Naive thymus-derived CD4-positive, alpha-beta T cell (primary cell): ENCODE data around the gene GDPD3. TPM values are rescaled to one million over a fixed set of nuclear protein-coding genes. Genes with fewer than 3 reads are reported as not detected.

Experiments used
- ATAC-seq: fragments of 150-1000 bp; cut with Tn5 transposase; 2 replicates; pipeline ENCODE4 v1.10.0; 2021; ENCODE audit warnings: mild to moderate bottlenecking, moderate library complexity
- CTCF ChIA-PET: fragments of 350-600 bp; sonication (Branson Sonifier 250); formaldehyde crosslinking; loops from one replicate; lab custom pipeline; 2021; ENCODE audit warnings: antibody characterized with exemption; lab: Charles Lee
- POLR2A ChIA-PET: fragments of 350-600 bp; sonication (Branson Sonifier 250); formaldehyde crosslinking; loops from one replicate; lab custom pipeline; 2021; ENCODE audit warnings: antibody characterized with exemption, inconsistent platforms; lab: Charles Lee
- DNase-seq, 9 donors: peaks; one replicate each; pipeline versions ENCODE4 v3.0.0 to v3.0.0-alpha.2; 2020 to 2022; ENCODE audit warnings: mixed read lengths in 1 of 9
- H3K27ac ChIP-seq: one replicate; pipeline ENCODE4 v1.7.0; 2013; ENCODE audit warnings: mild to moderate bottlenecking, low read depth, low read length, moderate library complexity
- H3K27me3 ChIP-seq, 2 donors: one replicate each; pipeline ENCODE4 v1.7.0; 2013; ENCODE audit warnings: low read length in 2 of 2, mild to moderate bottlenecking in 2 of 2, moderate library complexity in 2 of 2; ENCODE audit not compliant: control insufficient read depth in 2 of 2, insufficient read depth in 2 of 2
- H3K36me3 ChIP-seq, 3 experiments: 1 replicate in 2 of 3; 2 replicates in 1 of 3; pipeline ENCODE4 v1.7.0; 2013; ENCODE audit warnings: low read length in 3 of 3, mild to moderate bottlenecking in 3 of 3, moderate library complexity in 1 of 3; ENCODE audit not compliant: insufficient read depth in 3 of 3, control insufficient read depth in 2 of 3
- H3K4me1 ChIP-seq, 2 donors: one replicate each; pipeline ENCODE4 v1.7.0; 2013; ENCODE audit warnings: low read length in 2 of 2, mild to moderate bottlenecking in 2 of 2, moderate library complexity in 1 of 2; ENCODE audit not compliant: control insufficient read depth in 2 of 2, insufficient read depth in 2 of 2
- H3K4me3 ChIP-seq: 2 replicates; pipeline ENCODE4 v1.7.0; 2013; ENCODE audit warnings: mild to moderate bottlenecking, low read length
- H3K9me3 ChIP-seq, 3 experiments: 1 replicate in 2 of 3; 2 replicates in 1 of 3; pipeline ENCODE4 v1.7.0; 2013; ENCODE audit warnings: low read length in 3 of 3; ENCODE audit not compliant: control insufficient read depth in 2 of 3
- H3K27ac Mint-ChIP-seq, 9 donors: one replicate each; pipeline ENCODE4 v1.8.0; 2020 to 2022; ENCODE audit warnings: mixed read lengths in 9 of 9, mild to moderate bottlenecking in 8 of 9, moderate library complexity in 5 of 9, inconsistent platforms in 2 of 9
- H3K27me3 Mint-ChIP-seq, 5 donors: one replicate each; pipeline ENCODE4 v1.8.0; 2021 to 2022; ENCODE audit warnings: mixed read lengths in 5 of 5, mild to moderate bottlenecking in 1 of 5
- H3K36me3 Mint-ChIP-seq, 5 donors: one replicate each; pipeline ENCODE4 v1.8.0; 2020 to 2022; ENCODE audit warnings: mixed read lengths in 5 of 5, mild to moderate bottlenecking in 3 of 5, inconsistent platforms in 1 of 5
- H3K4me1 Mint-ChIP-seq, 7 donors: one replicate each; pipeline ENCODE4 v1.8.0; 2020 to 2022; ENCODE audit warnings: mixed read lengths in 7 of 7, mild to moderate bottlenecking in 3 of 7, inconsistent platforms in 1 of 7
- H3K4me3 Mint-ChIP-seq, 10 donors: one replicate each; pipeline ENCODE4 v1.8.0; 2020 to 2022; ENCODE audit warnings: mild to moderate bottlenecking in 10 of 10, mixed read lengths in 10 of 10, moderate library complexity in 6 of 10, inconsistent platforms in 2 of 10
- H3K9me3 Mint-ChIP-seq, 11 donors: one replicate each; pipeline ENCODE4 v1.8.0; 2020 to 2022; ENCODE audit warnings: mixed read lengths in 11 of 11, mild to moderate bottlenecking in 4 of 11, inconsistent platforms in 1 of 11, moderate library complexity in 1 of 11
- intact Hi-C, 2 donors: fragments of 100-400 bp; cut with micrococcal nuclease; formaldehyde crosslinking; loops; one replicate each; pipeline ENCODE4 v1.15.1; 2023
- polyA plus RNA-seq, 2 donors: library from polyadenylated mRNA; unstranded; fragments of 300-500 nt; fragmentation: Illumina TruSeq; gene quantifications; one replicate each; pipeline ENCODE4 v1.2.3, GENCODE V29; 2021
- total RNA-seq, 6 experiments: library from RNA in 5 of 6; stranded (reverse) in 5 of 6; gene quantifications; 1 replicate in 5 of 6; 2 replicates in 1 of 6; pipeline ENCODE4 v1.2.3 and lab custom pipeline; 2021 to 2026

GDPD3 gene
- total and polyA plus RNA-seq, 7 experiments from 2014 or later = 7.9 to 39.3 (median 12.3) TPM; not detected in 2

DNA sequence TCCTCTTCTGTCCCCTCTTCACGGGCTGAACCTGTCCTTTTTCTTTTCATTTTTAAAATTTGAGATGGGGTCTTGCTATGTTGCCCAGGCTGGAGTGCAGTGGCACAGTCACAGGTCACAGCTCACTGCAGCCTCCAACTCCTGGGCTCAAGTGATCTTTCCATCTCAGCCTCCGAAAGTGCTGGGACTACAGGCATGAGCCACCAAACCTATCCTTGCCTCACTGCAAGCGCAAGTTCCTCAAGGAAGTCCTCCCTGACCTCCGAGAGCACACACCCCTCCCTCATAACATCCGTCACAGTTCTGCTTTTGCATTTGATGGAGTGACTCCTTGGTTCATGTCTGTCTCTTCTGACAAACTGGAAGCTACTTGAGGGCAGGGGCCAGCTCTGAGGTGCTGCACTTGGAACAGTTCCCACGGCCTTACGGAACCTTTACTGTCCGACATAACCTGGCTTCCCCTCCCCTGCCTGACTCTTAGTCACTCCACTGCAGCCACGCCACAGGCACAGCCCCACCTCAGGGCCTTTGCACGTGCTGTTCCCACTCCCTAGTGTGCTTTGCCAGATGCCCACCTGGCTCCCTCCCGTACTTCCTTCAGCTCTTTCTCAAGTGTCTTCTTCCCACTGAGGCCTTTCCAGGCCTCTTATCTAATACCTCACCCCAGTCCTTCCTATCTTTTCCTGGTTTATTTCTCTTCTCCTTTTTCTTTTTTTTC, 26.0 kb downstream of the GDPD3 start:
- no peak for DNase-seq
- no peak overlapping the region for H3K4me3 Mint-ChIP-seq
- no peak overlapping the region for H3K4me3 ChIP-seq
- peaks cover 0 to 1% (median 0%) of the 10 kb centered on the region in 11 donors for H3K9me3 Mint-ChIP-seq
- H3K9me3 ChIP-seq = no peaks in the 10 kb centered on the region
- H3K36me3 Mint-ChIP-seq = peaks cover 0 to 20% (median 9%) of the 10 kb centered on the region in 5 donors
- H3K27me3 ChIP-seq = no peaks in the 10 kb centered on the region
- H3K4me1 ChIP-seq = peaks cover 4 to 24% of the 10 kb centered on the region in 2 donors
- H3K27ac ChIP-seq = no peak overlapping the region
- no peaks in the 10 kb centered on the region for H3K27me3 Mint-ChIP-seq
- H3K36me3 ChIP-seq = peaks cover 5 to 34% (median 12%) of the 10 kb centered on the region in 3 experiments
- ChIA-PET POLR2A (interaction anchor here (0.6 to 10.4 kb wide), 5 partner anchors 13 to 483 kb away, joined by 3 to 177 read pairs (median 3); partner anchors contain the start of gene PPP4C), CTCF (interaction anchor here (0.6 kb wide), 1 partner anchor 460 kb away, joined by 5 read pairs; no protein-coding TSS in a partner anchor)
- H3K4me1 Mint-ChIP-seq = peaks cover 26 to 36% (median 28%) of the 10 kb centered on the region in 7 donors
- intact Hi-C loops = no loop called here
- no peak for ATAC-seq
- H3K27ac Mint-ChIP-seq = peak overlapping the region in 5 of 9 donors; percentile 13 to 81 (median 75)

DNA sequence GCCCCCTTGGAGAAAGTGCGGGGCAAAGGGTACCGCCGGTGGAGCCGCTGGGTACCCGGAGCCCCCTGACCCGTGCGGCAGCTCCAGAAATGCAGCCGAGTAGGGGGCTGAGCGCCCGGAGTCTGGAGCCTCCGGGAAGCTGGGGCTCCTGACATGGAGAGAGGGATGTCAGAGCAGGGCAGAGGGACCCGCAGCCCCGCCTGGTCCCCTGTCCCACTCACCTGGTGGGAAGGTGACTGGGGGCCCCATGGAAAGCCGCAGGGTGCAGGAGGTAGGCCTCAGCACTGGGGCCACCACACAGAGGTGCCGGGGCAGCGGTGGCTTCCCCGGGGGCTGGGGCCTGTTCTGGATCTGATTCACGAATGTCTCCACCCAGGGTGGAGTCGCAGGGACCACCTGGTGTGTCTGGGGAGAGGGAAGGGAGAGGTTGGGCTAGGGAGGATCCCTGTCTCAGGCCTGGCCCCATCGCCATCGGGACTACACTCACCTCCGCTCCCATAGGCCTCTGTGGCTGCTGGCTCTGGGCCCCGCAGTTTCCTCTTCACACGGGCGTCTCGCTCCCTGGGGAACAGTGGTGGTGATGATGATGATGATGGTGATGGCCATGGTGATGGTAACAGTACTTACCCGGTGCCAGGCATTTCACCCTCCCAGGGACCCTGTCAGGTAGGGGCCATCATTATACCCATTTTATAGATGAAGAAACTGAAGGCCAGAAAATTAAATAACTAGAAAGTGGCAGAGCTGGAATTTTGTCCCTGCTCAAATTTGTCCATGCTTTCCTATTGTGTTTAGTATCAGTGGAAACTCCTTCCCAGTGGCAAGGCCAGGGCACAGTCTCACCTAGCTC, 26.8 kb downstream of the GDPD3 start:
- DNase-seq (no peak), ATAC-seq (no peak)
- H3K27ac Mint-ChIP-seq = peak overlapping the region in 4 of 9 donors; percentile 13 to 69 (median 46)
- intact Hi-C loops = no loop called here
- Histone ChIP-seq H3K27me3 (no peaks in the 10 kb centered on the region), H3K9me3 (no peaks in the 10 kb centered on the region), H3K27ac (no peak overlapping the region), H3K36me3 (peaks cover 7 to 41% (median 17%) of the 10 kb centered on the region in 3 experiments), H3K4me1 (peaks cover 0 to 19% of the 10 kb centered on the region in 2 donors), H3K4me3 (no peak overlapping the region)
- H3K36me3 Mint-ChIP-seq = peaks cover 0 to 23% (median 14%) of the 10 kb centered on the region in 5 donors
- ChIA-PET POLR2A (interaction anchor here (0.6 to 10.4 kb wide), 2 partner anchors 12 to 484 kb away, joined by 3 to 177 read pairs; partner anchors contain the start of gene PPP4C), CTCF (interaction anchor here (0.6 kb wide), 1 partner anchor 461 kb away, joined by 5 read pairs; no protein-coding TSS in a partner anchor)
- H3K4me1 Mint-ChIP-seq = peaks cover 18 to 32% (median 23%) of the 10 kb centered on the region in 7 donors
- no peaks in the 10 kb centered on the region for H3K9me3 Mint-ChIP-seq
- H3K4me3 Mint-ChIP-seq = no peak overlapping the region
- H3K27me3 Mint-ChIP-seq = no peaks in the 10 kb centered on the region

DNA sequence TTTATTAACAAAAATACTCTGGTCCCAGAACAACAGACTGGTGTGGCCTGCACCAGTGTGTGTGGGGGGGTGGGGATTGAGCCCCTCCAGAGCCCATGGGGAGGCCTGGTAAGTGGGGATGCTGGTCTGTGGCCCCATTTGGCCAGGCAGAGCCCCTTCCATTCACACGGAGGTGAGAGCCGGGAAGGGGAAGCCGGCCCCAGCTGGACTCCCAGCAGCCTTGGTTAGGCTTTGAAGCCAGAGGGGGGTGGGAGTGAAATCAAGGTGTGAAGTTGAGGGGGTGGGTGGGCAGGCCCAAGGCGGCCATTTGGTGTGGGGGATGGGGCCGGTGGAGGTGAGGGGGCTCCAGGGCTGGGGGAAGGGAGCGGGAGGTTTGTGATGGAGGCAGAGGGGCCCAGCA, 27.5 kb downstream of the GDPD3 start:
- no peak overlapping the region for H3K4me3 Mint-ChIP-seq
- POLR2A ChIA-PET = interaction anchor here (1.5 kb wide), 1 partner anchor 9 kb away, joined by 7 read pairs; the partner anchor contains the start of gene PPP4C
- ATAC-seq (no peak), DNase-seq (no peak)
- H3K4me3 ChIP-seq = no peak overlapping the region
- H3K4me1 ChIP-seq = peaks cover 0 to 12% of the 10 kb centered on the region in 2 donors
- H3K4me1 Mint-ChIP-seq = peaks cover 17 to 32% (median 23%) of the 10 kb centered on the region in 7 donors
- H3K27me3 ChIP-seq = no peaks in the 10 kb centered on the region
- CTCF ChIA-PET = no interaction called here
- H3K9me3 Mint-ChIP-seq = no peaks in the 10 kb centered on the region
- H3K27me3 Mint-ChIP-seq = no peaks in the 10 kb centered on the region
- intact Hi-C loops = no loop called here
- no peak overlapping the region for H3K27ac ChIP-seq
- H3K9me3 ChIP-seq = no peaks in the 10 kb centered on the region
- peaks cover 7 to 47% (median 22%) of the 10 kb centered on the region in 3 experiments for H3K36me3 ChIP-seq
- peaks cover 0 to 27% (median 14%) of the 10 kb centered on the region in 5 donors for H3K36me3 Mint-ChIP-seq
- no peak overlapping the region for H3K27ac Mint-ChIP-seq

DNA sequence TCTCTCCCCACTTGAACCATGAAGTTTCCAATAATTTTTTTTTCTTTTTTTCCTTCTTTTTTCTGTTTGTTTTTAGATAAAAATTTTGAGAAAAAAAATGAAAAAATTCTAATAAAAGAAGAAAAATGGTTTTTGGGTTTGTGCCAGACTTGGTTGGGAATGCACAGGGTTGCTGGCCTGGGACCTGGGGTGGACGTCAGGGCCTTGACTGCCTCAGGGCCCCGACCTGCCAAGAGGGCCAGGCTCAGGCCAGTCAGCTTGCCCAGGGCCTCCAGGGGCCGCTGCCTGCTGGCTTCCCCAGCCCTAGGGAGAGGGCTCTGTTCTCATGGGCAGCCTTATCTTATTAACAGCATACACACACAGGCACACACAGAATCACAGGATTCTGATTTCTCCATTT, 28.1 kb downstream of the GDPD3 start:
- no peaks in the 10 kb centered on the region for H3K9me3 ChIP-seq
- CTCF ChIA-PET = no interaction called here
- H3K36me3 ChIP-seq = peaks cover 7 to 53% (median 27%) of the 10 kb centered on the region in 3 experiments
- DNase-seq = no peak
- Mint-ChIP-seq H3K27ac (no peak overlapping the region), H3K4me1 (peaks cover 13 to 32% (median 19%) of the 10 kb centered on the region in 7 donors), H3K36me3 (peaks cover 0 to 27% (median 14%) of the 10 kb centered on the region in 5 donors), H3K4me3 (no peak overlapping the region), H3K9me3 (no peaks in the 10 kb centered on the region), H3K27me3 (no peaks in the 10 kb centered on the region)
- H3K4me1 ChIP-seq = peaks cover 0 to 6% of the 10 kb centered on the region in 2 donors
- intact Hi-C loops = no loop called here
- H3K27ac ChIP-seq = no peak overlapping the region
- no peak for ATAC-seq
- no peak overlapping the region for H3K4me3 ChIP-seq
- POLR2A ChIA-PET = interaction anchor here (1.4 to 1.5 kb wide), 2 partner anchors 9 to 19 kb away, joined by 5 to 7 read pairs; partner anchors contain the start of gene PPP4C
- no peaks in the 10 kb centered on the region for H3K27me3 ChIP-seq

DNA sequence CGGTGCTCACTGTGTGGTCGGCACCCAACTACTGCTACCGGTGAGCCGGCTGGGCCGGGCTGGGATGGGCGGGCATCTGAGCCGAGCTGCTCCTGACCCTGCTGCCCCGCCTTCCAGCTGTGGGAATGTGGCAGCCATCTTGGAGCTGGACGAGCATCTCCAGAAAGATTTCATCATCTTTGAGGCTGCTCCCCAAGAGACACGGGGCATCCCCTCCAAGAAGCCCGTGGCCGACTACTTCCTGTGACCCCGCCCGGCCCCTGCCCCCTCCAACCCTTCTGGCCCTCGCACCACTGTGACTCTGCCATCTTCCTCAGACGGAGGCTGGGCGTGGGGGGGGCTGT, 28.5 kb downstream of the GDPD3 start:
- H3K27ac Mint-ChIP-seq = no peak overlapping the region
- POLR2A ChIA-PET = interaction anchor here (1.4 to 1.5 kb wide), 2 partner anchors 8 to 19 kb away, joined by 5 to 7 read pairs; partner anchors contain the start of gene PPP4C
- no peak for ATAC-seq
- H3K4me1 Mint-ChIP-seq = peaks cover 10 to 32% (median 14%) of the 10 kb centered on the region in 7 donors
- intact Hi-C loops = no loop called here
- H3K4me3 Mint-ChIP-seq = no peak overlapping the region
- H3K4me1 ChIP-seq = peaks cover 0 to 2% of the 10 kb centered on the region in 2 donors
- H3K9me3 ChIP-seq = no peaks in the 10 kb centered on the region
- H3K27me3 ChIP-seq = no peaks in the 10 kb centered on the region
- no peaks in the 10 kb centered on the region for H3K9me3 Mint-ChIP-seq
- peaks cover 0 to 28% (median 16%) of the 10 kb centered on the region in 5 donors for H3K36me3 Mint-ChIP-seq
- H3K27ac ChIP-seq = no peak overlapping the region
- DNase-seq = no peak
- H3K27me3 Mint-ChIP-seq = no peaks in the 10 kb centered on the region
- H3K36me3 ChIP-seq = peaks cover 7 to 56% (median 27%) of the 10 kb centered on the region in 3 experiments
- H3K4me3 ChIP-seq = no peak overlapping the region
- CTCF ChIA-PET = no interaction called here

DNA sequence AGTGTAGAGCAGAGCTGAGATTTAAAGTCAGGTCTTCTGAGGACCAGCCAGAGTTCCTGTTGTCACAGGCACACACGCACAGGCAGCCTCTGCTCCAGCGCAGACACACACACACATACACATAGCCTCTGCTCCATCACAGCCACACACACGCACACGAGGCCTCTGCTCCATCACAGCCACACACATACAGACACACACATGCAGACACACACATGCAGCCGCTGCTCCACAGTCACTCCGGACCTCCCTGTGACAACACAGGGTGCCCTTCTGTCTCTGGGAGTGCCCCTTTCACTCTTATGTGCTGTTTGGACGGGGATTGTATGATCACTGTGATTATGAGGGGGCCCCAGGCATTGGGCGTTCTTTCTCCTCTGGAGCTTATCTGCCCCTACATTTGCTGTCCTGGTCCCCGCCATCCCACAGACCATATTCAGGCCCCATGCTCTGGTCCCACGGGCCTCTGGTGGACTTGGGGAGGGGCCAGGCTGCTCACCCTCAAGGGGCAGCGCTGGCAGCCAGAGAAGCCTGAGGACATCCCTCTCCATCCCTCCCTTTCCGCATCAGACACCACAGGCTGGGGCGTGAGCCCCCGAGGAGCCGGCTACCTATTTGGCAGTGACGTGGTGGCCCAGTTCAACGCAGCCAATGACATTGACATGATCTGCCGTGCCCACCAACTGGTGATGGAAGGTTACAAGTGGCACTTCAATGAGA, 29.1 kb downstream of the GDPD3 start:
- Histone ChIP-seq H3K36me3 (peaks cover 7 to 62% (median 27%) of the 10 kb centered on the region in 3 experiments), H3K4me3 (no peak overlapping the region), H3K27me3 (no peaks in the 10 kb centered on the region), H3K27ac (no peak overlapping the region), H3K4me1 (no peaks in the 10 kb centered on the region), H3K9me3 (no peaks in the 10 kb centered on the region)
- ChIA-PET CTCF (no interaction called here), POLR2A (interaction anchor here (0.6 to 1.6 kb wide), 4 partner anchors 8 to 18 kb away, joined by 4 to 7 read pairs (median 4); partner anchors contain the start of gene PPP4C)
- Mint-ChIP-seq H3K36me3 (peaks cover 0 to 33% (median 18%) of the 10 kb centered on the region in 5 donors), H3K4me1 (peaks cover 9 to 32% (median 17%) of the 10 kb centered on the region in 7 donors), H3K4me3 (no peak overlapping the region), H3K9me3 (no peaks in the 10 kb centered on the region), H3K27me3 (no peaks in the 10 kb centered on the region), H3K27ac (peak overlapping the region in 3 of 9 donors; percentile 2 to 65 (median 7))
- no peak for ATAC-seq
- intact Hi-C loops = no loop called here
- no peak for DNase-seq
